GM20000 (cell line): ENCODE measurements around the gene GSTT2.
"Not testable (repeated sequence)": the region's sequence is repeated elsewhere in the genome, so short reads cannot be mapped to it uniquely, and the experiment has no call there.

Experiments
- DNase-seq: peaks from one replicate; pipeline ENCODE4 v3.0.0; 2012; ENCODE audit warnings: low spot score
- TF ChIP-seq, protein P1 (sequence below): IDR thresholded peaks from 2 replicates; pipeline ENCODE4 v1.5.1; 2012; ENCODE audit warnings: mild to moderate bottlenecking, control low read depth; ENCODE audit errors: extremely low read depth, missing control alignments

The GSTT2 gene

DNA sequence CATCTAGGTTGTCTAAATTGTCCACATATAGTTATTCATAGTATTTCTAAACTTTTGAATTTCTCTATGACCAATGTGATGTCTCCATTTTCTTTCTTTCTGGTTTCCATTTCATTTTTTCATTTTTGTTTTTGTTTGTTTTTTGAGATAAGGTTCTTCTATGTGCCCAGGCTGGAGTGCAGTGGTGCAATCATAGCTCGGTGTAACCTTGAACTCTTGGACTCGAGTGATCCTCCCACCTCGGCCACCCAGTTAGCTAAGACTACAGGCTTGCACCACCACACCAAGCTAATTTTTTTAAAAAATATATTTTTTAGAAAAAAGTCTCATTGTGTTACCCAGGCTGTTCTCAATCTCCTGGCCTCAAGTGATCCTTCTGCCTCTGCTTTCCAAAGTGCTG lies 17.2 kb downstream of the GSTT2 start:
- TF ChIP-seq, protein P1, sequence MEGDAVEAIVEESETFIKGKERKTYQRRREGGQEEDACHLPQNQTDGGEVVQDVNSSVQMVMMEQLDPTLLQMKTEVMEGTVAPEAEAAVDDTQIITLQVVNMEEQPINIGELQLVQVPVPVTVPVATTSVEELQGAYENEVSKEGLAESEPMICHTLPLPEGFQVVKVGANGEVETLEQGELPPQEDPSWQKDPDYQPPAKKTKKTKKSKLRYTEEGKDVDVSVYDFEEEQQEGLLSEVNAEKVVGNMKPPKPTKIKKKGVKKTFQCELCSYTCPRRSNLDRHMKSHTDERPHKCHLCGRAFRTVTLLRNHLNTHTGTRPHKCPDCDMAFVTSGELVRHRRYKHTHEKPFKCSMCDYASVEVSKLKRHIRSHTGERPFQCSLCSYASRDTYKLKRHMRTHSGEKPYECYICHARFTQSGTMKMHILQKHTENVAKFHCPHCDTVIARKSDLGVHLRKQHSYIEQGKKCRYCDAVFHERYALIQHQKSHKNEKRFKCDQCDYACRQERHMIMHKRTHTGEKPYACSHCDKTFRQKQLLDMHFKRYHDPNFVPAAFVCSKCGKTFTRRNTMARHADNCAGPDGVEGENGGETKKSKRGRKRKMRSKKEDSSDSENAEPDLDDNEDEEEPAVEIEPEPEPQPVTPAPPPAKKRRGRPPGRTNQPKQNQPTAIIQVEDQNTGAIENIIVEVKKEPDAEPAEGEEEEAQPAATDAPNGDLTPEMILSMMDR = no peak
- DNase-seq = no peak

DNA sequence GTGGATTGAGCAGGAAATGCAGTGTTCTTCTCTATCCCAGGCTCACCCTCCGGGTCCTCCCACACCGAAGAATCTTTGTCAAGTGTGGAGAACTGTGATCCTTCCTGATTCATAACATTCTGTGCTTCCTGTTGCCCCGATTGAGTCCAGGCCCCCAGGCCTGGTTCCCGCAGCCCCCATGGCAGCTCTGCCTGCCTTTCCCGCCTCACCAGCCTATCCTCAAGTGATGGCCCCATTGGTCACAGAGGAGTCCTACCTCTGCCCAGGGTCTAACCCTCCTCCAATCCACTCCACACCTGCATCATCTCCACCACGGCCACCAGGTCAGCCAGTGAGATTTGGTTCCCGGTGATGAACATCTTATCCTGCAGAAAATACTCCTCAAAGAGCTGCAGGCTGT lies 19.8 kb downstream of the GSTT2 start:
- DNase-seq = not testable (repeated sequence)

DNA sequence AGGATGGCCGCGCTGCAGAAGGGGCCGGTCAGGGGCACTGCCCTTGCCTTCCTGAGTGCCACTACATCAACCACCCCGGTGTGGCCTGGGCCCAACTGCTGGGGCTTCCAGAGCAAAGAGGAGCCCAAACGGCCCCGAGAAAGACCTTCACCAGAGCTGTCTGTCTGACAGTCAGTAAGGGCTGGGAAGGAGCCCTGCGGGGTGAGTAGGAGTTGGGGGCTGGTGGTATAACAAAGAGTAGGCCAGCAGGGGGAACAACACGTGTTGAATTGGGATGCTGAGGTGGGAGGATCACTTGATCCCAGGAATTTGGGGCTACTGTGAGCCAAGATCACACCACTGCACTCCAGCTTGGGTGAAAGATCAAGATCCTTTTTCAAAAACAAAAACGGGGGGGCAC lies 21.4 kb downstream of the GSTT2 start:
- TF ChIP-seq, protein P1 = no peak
- DNase-seq = peak; percentile 6

GRCh38 chr22:24002272-24002671 lies 22.3 kb downstream of the GSTT2 start:
- DNase-seq = peak; percentile 4
- TF ChIP-seq, protein P1 = no peak

DNA sequence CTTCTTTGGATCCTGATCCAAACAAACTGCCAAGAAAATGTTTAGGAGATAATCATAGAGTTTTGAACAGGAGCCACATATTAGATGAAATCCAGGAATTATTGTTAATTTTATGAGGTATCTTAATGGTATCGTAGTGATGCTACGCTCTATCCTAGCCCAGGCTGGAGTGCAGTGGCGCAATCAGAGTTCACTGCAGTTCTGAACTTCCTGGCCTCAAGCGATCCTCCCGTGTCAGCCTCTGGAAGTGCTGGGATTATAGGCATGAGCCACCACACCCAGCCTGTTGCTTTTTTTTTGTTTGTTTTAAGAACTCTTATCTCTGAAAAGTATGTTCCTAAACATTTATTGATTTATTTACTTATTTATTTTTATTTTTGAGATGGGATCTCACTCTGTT lies 22.9 kb downstream of the GSTT2 start:
- TF ChIP-seq, protein P1 = no peak
- no peak for DNase-seq

DNA sequence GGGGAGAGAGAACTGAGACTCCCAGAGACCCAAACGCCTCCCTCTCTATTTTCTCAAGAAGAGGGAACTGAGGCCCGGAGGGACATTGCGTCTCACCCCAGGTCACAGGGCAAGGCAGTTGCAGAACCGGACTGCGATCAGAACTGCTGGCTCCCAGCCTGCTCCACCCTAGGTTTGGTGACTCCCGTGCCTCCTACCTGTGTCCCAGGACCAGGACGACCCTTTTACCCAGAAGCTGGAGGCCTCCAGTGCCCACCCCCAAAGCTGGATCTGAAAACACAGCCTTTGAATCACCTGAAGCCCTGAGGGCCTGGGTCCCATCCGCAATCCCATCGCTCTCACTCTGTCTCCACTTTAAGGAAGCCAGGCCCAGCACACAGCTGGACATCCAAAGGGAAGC lies 24.0 kb downstream of the GSTT2 start:
- peak; percentile 4 for DNase-seq
- TF ChIP-seq, protein P1 = no peak

GRCh38 chr22:24005201-24005600 lies 25.3 kb downstream of the GSTT2 start, which contains the start of gene GSTT4:
Gene GSTT4 (minus strand): TSS chr22:24005453. CDS start chr22:24005356, 97 bp downstream.
- TF ChIP-seq, protein P1 = no peak
- DNase-seq = peak; percentile 11

DNA sequence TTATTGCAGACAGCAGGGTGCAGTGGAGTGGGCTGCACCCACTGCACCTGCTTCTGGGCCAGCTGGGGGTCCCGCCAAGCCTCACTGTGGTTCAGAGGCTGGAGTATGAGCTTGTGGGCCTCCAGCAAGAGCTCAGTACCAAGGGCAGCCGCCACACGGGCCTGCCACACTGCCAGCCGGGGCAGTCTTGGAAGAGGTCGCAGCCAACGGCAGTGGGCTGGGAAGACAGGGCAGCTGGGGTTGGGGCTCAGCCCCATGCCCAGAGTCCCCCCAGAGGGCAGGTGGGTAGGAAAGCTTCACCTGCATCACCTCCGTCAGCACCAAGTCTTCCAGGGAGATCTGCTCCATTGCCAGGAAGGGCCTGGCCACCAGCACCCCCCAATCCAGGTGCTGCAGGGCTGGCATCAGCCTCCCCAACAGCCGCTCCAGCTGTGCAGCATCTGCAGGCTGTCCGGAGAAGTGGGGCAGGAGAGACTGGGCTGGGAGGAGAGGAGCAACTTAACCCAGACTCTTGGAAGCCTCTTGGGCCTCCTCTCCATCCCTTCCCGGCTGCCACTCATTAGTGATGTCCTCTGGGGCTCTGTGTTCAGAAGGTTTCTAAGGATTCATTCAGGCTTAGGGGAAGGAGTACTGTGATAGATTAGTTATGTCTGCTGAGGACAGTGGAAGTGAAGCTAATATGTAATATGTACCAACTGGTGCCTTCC lies 26.4 kb downstream of the GSTT2 start:
- peak; percentile 6 for DNase-seq

More for the DNA sequence above, 26.4 kb downstream of the GSTT2 start:
- TF ChIP-seq, protein P1 = no peak
